ENCODE results near the gene MICB. TPM values are rescaled to one million over a fixed set of nuclear protein-coding genes. Genes with fewer than 3 reads are reported as not detected.
A peak's percentile ranks its signal among the peaks of the same experiment; 100 is the strongest.
"Not testable (repeated sequence)": the region's sequence is repeated elsewhere in the genome, so short reads cannot be mapped to it uniquely, and the experiment has no call there.

MICB gene
- total and polyA plus RNA-seq, 2 donors (not counting 1 experiment from before 2014, with no cell fraction given), result 24.2 to 30.9 TPM

DNA sequence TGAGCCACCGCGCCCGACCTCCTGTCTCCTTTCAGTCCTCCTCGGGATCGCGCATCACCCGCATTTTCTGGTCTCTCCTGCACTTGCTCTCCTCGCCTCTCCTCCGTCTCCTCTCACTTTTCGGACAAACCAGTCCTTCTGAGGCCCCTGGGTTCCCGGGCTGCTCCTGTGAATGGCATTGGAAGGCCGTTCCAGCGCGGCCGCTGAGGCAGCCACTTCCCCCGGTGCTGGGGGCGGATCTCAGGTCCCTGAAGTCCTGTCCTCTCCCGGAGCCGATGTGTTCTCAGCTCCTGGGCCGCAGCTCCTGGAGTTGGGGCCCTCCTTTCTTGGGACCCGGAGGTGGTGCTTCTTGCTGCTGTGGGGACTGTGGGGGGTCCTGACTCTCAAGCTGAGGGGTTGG, 803 bp downstream of the MICB start:
- no peaks in the 10 kb centered on the region for H3K9me3 Mint-ChIP-seq (ENCODE audit: insufficient read depth)
- Histone ChIP-seq H3K4me1 (ENCODE audit: control insufficient read depth in 2 of 2, insufficient read depth in 2 of 2, low read length in 2 of 2) (peaks cover 33 to 37% of the 10 kb centered on the region in 2 donors), H3K9me3 (ENCODE audit: control extremely low read depth in 1 of 3, control insufficient read depth in 2 of 3, insufficient read depth in 1 of 3, low read length in 2 of 3) (no peaks in the 10 kb centered on the region), H3K9ac (ENCODE audit: low read length) (no peak overlapping the region), H3K27me3 (replicated peaks in 1 of 4; ENCODE audit: control extremely low read depth in 1 of 4, control insufficient read depth in 3 of 4, insufficient read depth in 4 of 4, low read length in 3 of 4) (no peaks in the 10 kb centered on the region), H3K79me2 (ENCODE audit: control insufficient read depth, insufficient read depth, low read length) (peaks cover 93% of the 10 kb centered on the region), H3K4me2 (replicated peaks; ENCODE audit: low read depth, low read length, poor library complexity, severe bottlenecking) (peak overlapping the region; percentile 93), H2AFZ (ENCODE audit: insufficient read depth, low read depth, low read length, poor library complexity, severe bottlenecking) (no peak overlapping the region), H4K20me1 (ENCODE audit: control insufficient read depth, insufficient read depth, low read length, poor library complexity, severe bottlenecking) (peaks cover 49% of the 10 kb centered on the region), H3K27ac (ENCODE audit: low read length in 2 of 2) (peak overlapping the region in 1 of 2 donors; percentile 86), H3K36me3 (replicated peaks in 1 of 2; ENCODE audit: control extremely low read depth in 1 of 2, control insufficient read depth in 1 of 2, extremely low read depth in 1 of 2, insufficient read depth in 2 of 2, low read length in 1 of 2) (no peaks in the 10 kb centered on the region), H3K4me3 (ENCODE audit: control extremely low read depth in 1 of 5, extremely low read depth in 1 of 5, insufficient read depth in 1 of 5, low read depth in 2 of 5, low read length in 4 of 5) (peak overlapping the region in 2 of 5 experiments; percentile 35 to 64)
- intact Hi-C loops (cut with micrococcal nuclease), result loop anchor here (1.0 to 10.0 kb wide), 3 partner anchors 43 to 696 kb away; partner anchors contain the start of genes GPSM3, NEU1 and PBX2
- ChIA-PET CTCF (no interaction called here), POLR2A (interaction anchor here (0.7 to 2.4 kb wide), 2 partner anchors 43 to 84 kb away, joined by 3 to 10 read pairs; partner anchors contain the start of gene DDX39B)
- peak overlapping the region; percentile 83 for H3K4me3 Mint-ChIP-seq
- WGBS (ENCODE audit: insufficient coverage), result 53% methylated on average over 20 of the region's 21 CpGs
- TF ChIP-seq, protein P1, sequence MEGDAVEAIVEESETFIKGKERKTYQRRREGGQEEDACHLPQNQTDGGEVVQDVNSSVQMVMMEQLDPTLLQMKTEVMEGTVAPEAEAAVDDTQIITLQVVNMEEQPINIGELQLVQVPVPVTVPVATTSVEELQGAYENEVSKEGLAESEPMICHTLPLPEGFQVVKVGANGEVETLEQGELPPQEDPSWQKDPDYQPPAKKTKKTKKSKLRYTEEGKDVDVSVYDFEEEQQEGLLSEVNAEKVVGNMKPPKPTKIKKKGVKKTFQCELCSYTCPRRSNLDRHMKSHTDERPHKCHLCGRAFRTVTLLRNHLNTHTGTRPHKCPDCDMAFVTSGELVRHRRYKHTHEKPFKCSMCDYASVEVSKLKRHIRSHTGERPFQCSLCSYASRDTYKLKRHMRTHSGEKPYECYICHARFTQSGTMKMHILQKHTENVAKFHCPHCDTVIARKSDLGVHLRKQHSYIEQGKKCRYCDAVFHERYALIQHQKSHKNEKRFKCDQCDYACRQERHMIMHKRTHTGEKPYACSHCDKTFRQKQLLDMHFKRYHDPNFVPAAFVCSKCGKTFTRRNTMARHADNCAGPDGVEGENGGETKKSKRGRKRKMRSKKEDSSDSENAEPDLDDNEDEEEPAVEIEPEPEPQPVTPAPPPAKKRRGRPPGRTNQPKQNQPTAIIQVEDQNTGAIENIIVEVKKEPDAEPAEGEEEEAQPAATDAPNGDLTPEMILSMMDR (IDR thresholded peaks at IDR 0.05), result no peak
- TF ChIP-seq EZH2 (IDR thresholded peaks at IDR 0.05; ENCODE audit: borderline replicate concordance, insufficient read depth, low read depth, low read length, poor library complexity, severe bottlenecking), result no peak
- ATAC-seq (ENCODE audit: low read depth) (no peak), DNase-seq (no peak)
- H3K27me3 Mint-ChIP-seq, result no peaks in the 10 kb centered on the region
- peak overlapping the region; percentile 64 for H3K27ac Mint-ChIP-seq
- H3K4me1 Mint-ChIP-seq, result peaks cover 67% of the 10 kb centered on the region

DNA sequence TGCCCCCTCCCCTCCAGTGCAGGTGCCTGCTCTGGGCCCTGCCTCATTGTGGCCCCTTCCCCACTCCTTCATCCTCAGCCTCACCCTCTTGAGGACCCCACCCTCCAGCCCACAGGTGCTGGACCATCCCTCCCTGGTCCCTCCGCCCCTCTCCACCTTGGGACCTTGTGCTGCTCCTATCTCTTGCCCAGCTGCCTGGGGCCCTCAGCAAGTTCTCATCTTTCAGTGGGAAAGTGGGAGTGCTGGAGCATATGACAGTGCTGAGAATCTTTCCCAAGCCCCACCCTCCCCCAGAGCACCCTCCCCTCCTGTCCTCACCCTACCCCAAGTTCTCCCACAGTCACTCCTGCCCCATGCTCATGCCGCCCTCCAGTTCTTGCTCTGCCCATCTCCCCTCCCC, 1.7 kb downstream of the MICB start:
- H3K4me2 ChIP-seq (replicated peaks; ENCODE audit: low read depth, low read length, poor library complexity, severe bottlenecking); CTCF ChIA-PET: not testable (repeated sequence)

More for the DNA sequence above, 1.7 kb downstream of the MICB start:
- H3K9ac ChIP-seq (ENCODE audit: low read length); H3K4me3 ChIP-seq (ENCODE audit: control extremely low read depth in 1 of 5, extremely low read depth in 1 of 5, insufficient read depth in 1 of 5, low read depth in 2 of 5, low read length in 4 of 5); H2AFZ ChIP-seq (ENCODE audit: insufficient read depth, low read depth, low read length, poor library complexity, severe bottlenecking); H3K27me3 Mint-ChIP-seq; ATAC-seq (ENCODE audit: low read depth); H3K27ac Mint-ChIP-seq; POLR2A ChIA-PET; H3K9me3 ChIP-seq (ENCODE audit: control extremely low read depth in 1 of 3, control insufficient read depth in 2 of 3, insufficient read depth in 1 of 3, low read length in 2 of 3); H3K36me3 ChIP-seq (replicated peaks in 1 of 2; ENCODE audit: control extremely low read depth in 1 of 2, control insufficient read depth in 1 of 2, extremely low read depth in 1 of 2, insufficient read depth in 2 of 2, low read length in 1 of 2); H3K27ac ChIP-seq (ENCODE audit: low read length in 2 of 2); H3K9me3 Mint-ChIP-seq (ENCODE audit: insufficient read depth); H3K27me3 ChIP-seq (replicated peaks in 1 of 4; ENCODE audit: control extremely low read depth in 1 of 4, control insufficient read depth in 3 of 4, insufficient read depth in 4 of 4, low read length in 3 of 4); DNase-seq: not testable (repeated sequence)
- WGBS (ENCODE audit: insufficient coverage), result no CpG with 5 or more reads among the region's 2 CpGs
- Mint-ChIP-seq H3K4me3 (peak overlapping the region; percentile 83), H3K4me1 (peaks cover 66% of the 10 kb centered on the region)
- intact Hi-C loops (cut with micrococcal nuclease), result loop anchor here (10.0 kb wide), 2 partner anchors 365 to 695 kb away; partner anchors contain the start of genes GPSM3, NEU1 and PBX2
- peaks cover 33 to 37% of the 10 kb centered on the region in 2 donors for H3K4me1 ChIP-seq (ENCODE audit: control insufficient read depth in 2 of 2, insufficient read depth in 2 of 2, low read length in 2 of 2)
- peaks cover 57% of the 10 kb centered on the region for H4K20me1 ChIP-seq (ENCODE audit: control insufficient read depth, insufficient read depth, low read length, poor library complexity, severe bottlenecking)
- H3K79me2 ChIP-seq (ENCODE audit: control insufficient read depth, insufficient read depth, low read length), result peaks cover 93% of the 10 kb centered on the region
